Measurements from ENCODE around the gene FUOM. TPM values are rescaled to one million over a fixed set of nuclear protein-coding genes. Genes with fewer than 3 reads are reported as not detected.

FUOM gene
- total and polyA plus RNA-seq, 2 donors (not counting 3 experiments of a cell fraction or from before 2014, with no cell fraction given): 17.4 to 33.9 TPM

DNA sequence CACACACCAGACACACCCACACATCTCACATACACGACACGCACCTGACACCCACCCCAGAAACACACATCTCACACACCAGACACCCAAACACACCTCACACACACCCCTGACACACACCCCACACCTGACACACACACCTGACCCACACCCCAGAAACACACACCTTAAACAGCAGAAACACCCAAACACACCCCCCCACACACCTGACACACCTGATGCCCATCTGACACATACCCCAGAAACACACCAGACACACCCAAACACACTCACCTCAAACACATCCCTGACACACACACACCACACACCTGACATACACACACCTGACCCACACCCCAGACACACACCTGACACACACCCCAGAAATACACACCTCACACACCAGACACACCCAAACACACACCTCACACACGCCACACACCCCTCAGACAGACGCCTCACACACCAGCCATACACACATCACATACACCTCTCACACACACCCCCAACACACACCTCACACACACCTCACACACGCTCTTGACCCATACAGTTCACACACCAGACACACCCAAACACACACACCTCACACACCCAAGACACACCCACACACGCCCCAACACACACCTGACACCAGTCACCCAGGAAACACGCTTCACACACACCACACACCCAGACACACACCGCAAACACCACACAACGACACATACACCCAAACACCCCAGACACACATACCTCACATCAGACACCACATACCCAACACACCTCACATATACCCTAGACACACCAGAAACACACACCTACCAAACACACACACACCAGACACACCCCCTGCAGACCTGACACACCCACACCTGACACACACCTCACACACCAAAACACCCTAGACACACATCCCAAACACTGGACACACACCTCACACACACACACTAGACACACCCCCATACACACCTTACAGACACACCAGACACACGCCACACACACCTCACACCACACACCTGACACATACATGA is 19.4 kb downstream of the FUOM start:
- Histone ChIP-seq H3K79me2 (ENCODE audit: control insufficient read depth, insufficient read depth, low read length) (no peaks in the 10 kb centered on the region), H3K27ac (ENCODE audit: insufficient read depth, low read depth, low read length) (no peak overlapping the region), H3K9me1 (replicated peaks; ENCODE audit: control insufficient read depth, extremely low read depth, insufficient read depth, low read length) (no peaks in the 10 kb centered on the region), H3K36me3 (ENCODE audit: control insufficient read depth in 2 of 2, extremely low read depth in 1 of 2, insufficient read depth in 2 of 2, low read length in 2 of 2) (no peaks in the 10 kb centered on the region), H3K9ac (replicated peaks; ENCODE audit: extremely low read depth, insufficient read depth, low read length) (no peak overlapping the region), H3K4me1 (ENCODE audit: control insufficient read depth, extremely low read depth, insufficient read depth, low read length) (no peaks in the 10 kb centered on the region), H4K20me1 (replicated peaks; ENCODE audit: control insufficient read depth, extremely low read depth, insufficient read depth, low read length) (no peaks in the 10 kb centered on the region), H3K4me2 (ENCODE audit: insufficient read depth, low read length) (no peak overlapping the region), H3K27me3 (ENCODE audit: control insufficient read depth in 2 of 2, insufficient read depth in 2 of 2, low read length in 2 of 2) (peaks cover 10 to 28% of the 10 kb centered on the region in 2 experiments), H2AFZ (ENCODE audit: low read depth, low read length) (no peak overlapping the region), H3K9me3 (replicated peaks; ENCODE audit: control insufficient read depth, insufficient read depth, low read length) (no peaks in the 10 kb centered on the region), H3K4me3 (replicated peaks in 1 of 3; ENCODE audit: insufficient read depth in 1 of 3, low read depth in 1 of 3, low read length in 3 of 3) (no peak overlapping the region)
- POLR2A ChIA-PET: no interaction called here
- TF ChIP-seq, protein P1, sequence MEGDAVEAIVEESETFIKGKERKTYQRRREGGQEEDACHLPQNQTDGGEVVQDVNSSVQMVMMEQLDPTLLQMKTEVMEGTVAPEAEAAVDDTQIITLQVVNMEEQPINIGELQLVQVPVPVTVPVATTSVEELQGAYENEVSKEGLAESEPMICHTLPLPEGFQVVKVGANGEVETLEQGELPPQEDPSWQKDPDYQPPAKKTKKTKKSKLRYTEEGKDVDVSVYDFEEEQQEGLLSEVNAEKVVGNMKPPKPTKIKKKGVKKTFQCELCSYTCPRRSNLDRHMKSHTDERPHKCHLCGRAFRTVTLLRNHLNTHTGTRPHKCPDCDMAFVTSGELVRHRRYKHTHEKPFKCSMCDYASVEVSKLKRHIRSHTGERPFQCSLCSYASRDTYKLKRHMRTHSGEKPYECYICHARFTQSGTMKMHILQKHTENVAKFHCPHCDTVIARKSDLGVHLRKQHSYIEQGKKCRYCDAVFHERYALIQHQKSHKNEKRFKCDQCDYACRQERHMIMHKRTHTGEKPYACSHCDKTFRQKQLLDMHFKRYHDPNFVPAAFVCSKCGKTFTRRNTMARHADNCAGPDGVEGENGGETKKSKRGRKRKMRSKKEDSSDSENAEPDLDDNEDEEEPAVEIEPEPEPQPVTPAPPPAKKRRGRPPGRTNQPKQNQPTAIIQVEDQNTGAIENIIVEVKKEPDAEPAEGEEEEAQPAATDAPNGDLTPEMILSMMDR (IDR thresholded peaks at IDR 0.05; ENCODE audit: extremely low read depth in 1 of 2, insufficient read depth in 1 of 2, low read depth in 1 of 2, low read length in 2 of 2): no peak
- no peak for TF ChIP-seq POLR2A (IDR thresholded peaks at IDR 0.05; ENCODE audit: low read depth, low read length)
- TF ChIP-seq MYC (IDR thresholded peaks at IDR 0.05; ENCODE audit: low read depth, low read length): no peak
- TF ChIP-seq, protein P2, sequence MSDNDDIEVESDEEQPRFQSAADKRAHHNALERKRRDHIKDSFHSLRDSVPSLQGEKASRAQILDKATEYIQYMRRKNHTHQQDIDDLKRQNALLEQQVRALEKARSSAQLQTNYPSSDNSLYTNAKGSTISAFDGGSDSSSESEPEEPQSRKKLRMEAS (IDR thresholded peaks at IDR 0.05; ENCODE audit: insufficient read depth, insufficient read length): no peak
- TF ChIP-seq EZH2 (IDR thresholded peaks at IDR 0.05; ENCODE audit: borderline replicate concordance, low read depth, low read length, severe bottlenecking): no peak
- no peak for TF ChIP-seq FOS (IDR thresholded peaks at IDR 0.05; ENCODE audit: borderline replicate concordance, insufficient read depth, low read length)
- no peak for TF ChIP-seq JUN (IDR thresholded peaks at IDR 0.05; ENCODE audit: borderline replicate concordance, insufficient read depth, insufficient read length, low read depth)
- TF ChIP-seq POLR2AphosphoS5 (IDR thresholded peaks at IDR 0.05; ENCODE audit: insufficient read depth, low read depth, low read length): no peak
- no peak for TF ChIP-seq GATA2 (IDR thresholded peaks at IDR 0.05; ENCODE audit: insufficient read depth, insufficient read length, low read depth, low read length)
- FAIRE-seq: no peak
- no peak for DNase-seq (ENCODE audit: low read depth, low spot score)
- dilution Hi-C loops (cut with MboI; ENCODE audit: extremely low pct_ligation_motif_present, low sequenced_read_pairs) (no loop called here), intact Hi-C loops (cut with micrococcal nuclease) (no loop called here)
- no TSS peak for BruUV-seq (replicated peaks)
- CTCF ChIA-PET: no interaction called here

All from endothelial cell of umbilical vein (primary cell).